ENCODE measurements around the gene PCDHGC5. TPM values are rescaled to one million over a fixed set of nuclear protein-coding genes. Genes with fewer than 3 reads are reported as not detected.

Gene PCDHGC5
- total RNA-seq, 1 experiment from 2014 or later = 0.25 TPM

DNA sequence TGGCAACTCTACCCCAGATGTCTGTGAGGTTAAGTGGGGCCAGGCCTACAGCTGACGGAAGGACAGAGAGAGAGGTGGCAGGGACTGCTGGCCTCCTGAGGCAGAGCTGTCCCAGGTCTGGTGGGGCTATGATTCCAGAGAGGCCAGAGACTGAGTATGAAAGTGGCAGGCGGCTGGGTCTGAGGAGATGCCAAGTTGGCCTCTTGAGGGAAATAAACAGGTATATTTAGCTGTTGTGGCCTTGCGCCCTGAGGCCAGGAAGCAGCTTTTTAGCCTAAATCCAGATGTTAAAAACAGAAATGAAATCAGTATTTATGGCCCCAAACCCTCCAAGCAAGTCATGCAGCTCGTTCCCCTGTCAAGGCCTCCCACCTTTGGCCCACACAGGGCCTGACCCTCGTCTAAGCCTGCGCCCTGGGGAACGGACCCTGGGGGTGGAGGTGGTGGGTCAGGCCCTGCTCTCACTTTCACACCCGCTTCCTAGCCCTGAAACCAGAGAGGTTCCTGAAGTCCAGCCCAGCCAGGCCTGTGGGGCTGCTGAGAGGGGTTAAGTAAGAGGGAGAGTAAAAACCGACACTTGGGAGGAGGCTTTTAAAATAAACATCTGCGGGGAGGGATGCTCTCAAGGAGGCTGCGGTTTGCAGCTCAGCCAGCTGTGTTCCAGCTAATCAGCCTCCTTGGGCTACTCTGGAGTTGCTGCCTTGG lies 18.7 kb downstream of the PCDHGC5 start:
- no peaks in the 10 kb centered on the region for H3K27me3 Mint-ChIP-seq (ENCODE audit: insufficient read depth, unreplicated experiment)
- Histone ChIP-seq H3K4me1 (no peaks in the 10 kb centered on the region), H3K36me3 (ENCODE audit: control insufficient read depth, insufficient read depth, low read length) (no peaks in the 10 kb centered on the region; the same call in 1 of the 2 replicates), H3K9me3 (no peaks in the 10 kb centered on the region), H3K27me3 (replicated peaks; ENCODE audit: control insufficient read depth, insufficient read depth, low read length) (no peaks in the 10 kb centered on the region), H3K4me3 (ENCODE audit: low read depth, low read length) (no peak overlapping the region)
- H3K4me1 Mint-ChIP-seq (ENCODE audit: low read depth, unreplicated experiment) = no peaks in the 10 kb centered on the region
- ChIA-PET POLR2A (no interaction called here), CTCF (interaction anchor here (0.7 kb wide), 1 partner anchor 65 kb away, joined by 3 read pairs; no protein-coding TSS in a partner anchor)
- no TSS peak for BruUV-seq (replicated peaks)
- H3K36me3 Mint-ChIP-seq (ENCODE audit: insufficient read depth, unreplicated experiment) = peaks cover 12% of the 10 kb centered on the region
- peak overlapping the region; percentile 6 for H3K27ac Mint-ChIP-seq (ENCODE audit: unreplicated experiment)
- DNase-seq = no peak
- intact Hi-C loops (cut with micrococcal nuclease; ENCODE audit: unreplicated experiment) = no loop called here
- H3K9me3 Mint-ChIP-seq (ENCODE audit: unreplicated experiment) = no peaks in the 10 kb centered on the region
- H3K4me3 Mint-ChIP-seq (ENCODE audit: unreplicated experiment) = no peak overlapping the region
- TF ChIP-seq, protein P1, sequence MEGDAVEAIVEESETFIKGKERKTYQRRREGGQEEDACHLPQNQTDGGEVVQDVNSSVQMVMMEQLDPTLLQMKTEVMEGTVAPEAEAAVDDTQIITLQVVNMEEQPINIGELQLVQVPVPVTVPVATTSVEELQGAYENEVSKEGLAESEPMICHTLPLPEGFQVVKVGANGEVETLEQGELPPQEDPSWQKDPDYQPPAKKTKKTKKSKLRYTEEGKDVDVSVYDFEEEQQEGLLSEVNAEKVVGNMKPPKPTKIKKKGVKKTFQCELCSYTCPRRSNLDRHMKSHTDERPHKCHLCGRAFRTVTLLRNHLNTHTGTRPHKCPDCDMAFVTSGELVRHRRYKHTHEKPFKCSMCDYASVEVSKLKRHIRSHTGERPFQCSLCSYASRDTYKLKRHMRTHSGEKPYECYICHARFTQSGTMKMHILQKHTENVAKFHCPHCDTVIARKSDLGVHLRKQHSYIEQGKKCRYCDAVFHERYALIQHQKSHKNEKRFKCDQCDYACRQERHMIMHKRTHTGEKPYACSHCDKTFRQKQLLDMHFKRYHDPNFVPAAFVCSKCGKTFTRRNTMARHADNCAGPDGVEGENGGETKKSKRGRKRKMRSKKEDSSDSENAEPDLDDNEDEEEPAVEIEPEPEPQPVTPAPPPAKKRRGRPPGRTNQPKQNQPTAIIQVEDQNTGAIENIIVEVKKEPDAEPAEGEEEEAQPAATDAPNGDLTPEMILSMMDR (IDR thresholded peaks at IDR 0.05; ENCODE audit: insufficient read depth in 1 of 2, low read depth in 1 of 2, low read length in 1 of 2, severe bottlenecking in 1 of 2, unreplicated experiment in 1 of 2) = no peak

DNA sequence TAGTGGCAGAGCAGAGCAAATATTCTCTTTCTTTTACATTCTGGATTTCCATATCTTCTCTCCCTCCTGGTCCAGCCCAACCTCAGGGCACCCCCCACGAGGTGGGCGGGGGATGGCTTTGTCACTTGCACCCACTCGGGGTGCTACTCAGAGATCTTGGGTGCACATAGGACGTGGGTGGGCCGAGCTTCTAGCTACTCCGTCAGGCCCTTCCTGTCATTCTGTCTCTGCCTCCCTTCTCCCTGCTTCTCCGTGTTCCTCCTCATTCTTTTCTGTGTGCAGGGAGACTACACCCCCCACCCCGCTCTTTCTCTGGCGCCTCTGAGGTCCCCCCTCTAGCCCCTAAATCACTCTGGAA lies 19.5 kb downstream of the PCDHGC5 start:
- no peak overlapping the region for H3K27ac Mint-ChIP-seq (ENCODE audit: unreplicated experiment)
- intact Hi-C loops (cut with micrococcal nuclease; ENCODE audit: unreplicated experiment) = no loop called here
- CTCF ChIA-PET = interaction anchor here (0.7 kb wide), 1 partner anchor 66 kb away, joined by 3 read pairs; no protein-coding TSS in a partner anchor
- H3K36me3 ChIP-seq (ENCODE audit: control insufficient read depth, insufficient read depth, low read length) = no peaks in the 10 kb centered on the region; the same call in 1 of the 2 replicates
- H3K27me3 ChIP-seq (replicated peaks; ENCODE audit: control insufficient read depth, insufficient read depth, low read length) = no peaks in the 10 kb centered on the region
- BruUV-seq (replicated peaks) = no TSS peak
- TF ChIP-seq, protein P1 (IDR thresholded peaks at IDR 0.05; ENCODE audit: insufficient read depth in 1 of 2, low read depth in 1 of 2, low read length in 1 of 2, severe bottlenecking in 1 of 2, unreplicated experiment in 1 of 2) = no peak
- no peaks in the 10 kb centered on the region for H3K4me1 Mint-ChIP-seq (ENCODE audit: low read depth, unreplicated experiment)
- H3K9me3 ChIP-seq = no peaks in the 10 kb centered on the region
- DNase-seq = no peak
- H3K9me3 Mint-ChIP-seq (ENCODE audit: unreplicated experiment) = no peaks in the 10 kb centered on the region
- POLR2A ChIA-PET = no interaction called here
- H3K36me3 Mint-ChIP-seq (ENCODE audit: insufficient read depth, unreplicated experiment) = peaks cover 21% of the 10 kb centered on the region
- H3K27me3 Mint-ChIP-seq (ENCODE audit: insufficient read depth, unreplicated experiment) = no peaks in the 10 kb centered on the region
- no peaks in the 10 kb centered on the region for H3K4me1 ChIP-seq
- H3K4me3 ChIP-seq (ENCODE audit: low read depth, low read length) = no peak overlapping the region
- no peak overlapping the region for H3K4me3 Mint-ChIP-seq (ENCODE audit: unreplicated experiment)

DNA sequence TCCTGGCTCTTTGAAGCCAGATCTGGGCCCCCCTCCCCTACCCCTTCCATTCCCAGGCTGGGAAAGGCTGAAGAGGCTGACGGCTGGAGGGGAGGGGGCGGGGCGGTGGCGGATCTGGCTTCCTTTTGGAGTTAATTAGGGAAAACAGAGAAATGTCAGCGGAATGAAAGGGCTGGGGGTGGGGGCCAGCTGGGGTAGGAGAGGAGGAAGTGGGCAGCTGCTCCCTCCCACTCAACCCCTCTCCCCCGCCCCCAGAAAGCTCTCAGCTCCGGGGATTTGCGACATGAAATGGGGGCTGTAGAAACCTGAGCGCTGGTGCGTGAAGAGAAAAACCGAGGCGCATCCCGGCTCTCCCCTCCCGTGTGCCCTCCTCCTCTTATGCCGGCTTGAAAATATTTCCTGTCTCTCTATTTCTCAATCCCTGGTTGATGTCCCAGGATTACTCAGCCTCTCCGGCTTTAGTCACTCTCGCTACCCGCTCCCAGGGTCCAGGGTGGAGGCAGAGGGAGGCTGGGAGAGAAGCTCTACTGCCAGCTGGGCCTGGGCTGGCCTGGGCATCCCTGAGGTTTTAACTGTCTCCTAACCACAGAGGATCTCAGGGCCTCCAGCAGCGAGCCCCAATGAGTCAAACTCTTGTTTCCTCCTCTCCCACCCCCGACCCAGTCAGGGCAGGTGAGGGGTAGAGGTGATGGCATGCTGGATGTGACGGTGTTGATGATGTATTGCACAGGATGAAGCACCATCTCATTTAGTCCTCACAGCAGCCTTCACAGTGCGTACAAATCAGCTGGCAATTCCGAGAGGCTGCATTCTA lies 20.1 kb downstream of the PCDHGC5 start:
- Mint-ChIP-seq H3K4me1 (ENCODE audit: low read depth, unreplicated experiment) (no peaks in the 10 kb centered on the region), H3K9me3 (ENCODE audit: unreplicated experiment) (no peaks in the 10 kb centered on the region), H3K27ac (ENCODE audit: unreplicated experiment) (peak overlapping the region; percentile 45), H3K4me3 (ENCODE audit: unreplicated experiment) (no peak overlapping the region), H3K36me3 (ENCODE audit: insufficient read depth, unreplicated experiment) (peaks cover 27% of the 10 kb centered on the region), H3K27me3 (ENCODE audit: insufficient read depth, unreplicated experiment) (no peaks in the 10 kb centered on the region)
- Histone ChIP-seq H3K27me3 (replicated peaks; ENCODE audit: control insufficient read depth, insufficient read depth, low read length) (no peaks in the 10 kb centered on the region), H3K4me3 (ENCODE audit: low read depth, low read length) (no peak overlapping the region), H3K4me1 (no peaks in the 10 kb centered on the region), H3K36me3 (ENCODE audit: control insufficient read depth, insufficient read depth, low read length) (no peaks in the 10 kb centered on the region; the same call in 1 of the 2 replicates), H3K9me3 (no peaks in the 10 kb centered on the region)
- ChIA-PET CTCF (interaction anchor here (0.9 kb wide), 1 partner anchor 112 kb away, joined by 5 read pairs; the partner anchor contains the start of gene PCDHGB5), POLR2A (no interaction called here)
- intact Hi-C loops (cut with micrococcal nuclease; ENCODE audit: unreplicated experiment) = no loop called here
- no peak for DNase-seq
- BruUV-seq (replicated peaks) = no TSS peak
- TF ChIP-seq, protein P1 (IDR thresholded peaks at IDR 0.05; ENCODE audit: insufficient read depth in 1 of 2, low read depth in 1 of 2, low read length in 1 of 2, severe bottlenecking in 1 of 2, unreplicated experiment in 1 of 2) = no peak

All from Caco-2 (cell line).